K562 (cell line): Measurements from ENCODE around the gene DTNBP1. TPM values are rescaled to one million over a fixed set of nuclear protein-coding genes. Genes with fewer than 3 reads are reported as not detected.

Experiments used
- ATAC-seq: fragments of 200-7000 bp; cut with Tn5 transposase; 3 replicates; pipeline ENCODE4 v1.9.1; 2020; ENCODE audit warnings: moderate library complexity
- BruUV-seq: library from RNA; stranded (reverse); fragments of 400-500 nt; replicated peaks from 2 replicates; lab custom pipeline; 2021; lab: Mats Ljungman, UMichigan
- CTCF ChIA-PET: fragments of 300-600 bp; formaldehyde crosslinking; extraction: SDS; loops from one replicate; lab custom pipeline; 2021; ENCODE audit warnings: low intra/inter-chr PET ratio; lab: Yijun Ruan, JAX
- POLR2A ChIA-PET: fragments of 300-600, 350-650 bp; sonication (Branson Sonifier 250); formaldehyde crosslinking; extraction: SDS; loops from one replicate; lab custom pipeline; 2021; ENCODE audit warnings: antibody characterized with exemption, inconsistent platforms; lab: Yijun Ruan, JAX
- DNase-seq, 4 experiments: peaks; one replicate each; pipeline versions ENCODE4 v3.0.0 to v3.0.0-alpha.2; 2011 to 2018; ENCODE audit warnings: low spot score in 3 of 4, mixed read lengths in 3 of 4; ENCODE audit errors: extremely low read depth in 1 of 4
- FAIRE-seq: peaks from 2 replicates; lab custom pipeline; 2011; peaks lifted over from hg19 to GRCh38; lab: Jason Lieb, UNC
- H2AFZ ChIP-seq: 2 replicates; pipeline ENCODE4 v1.6.0; 2011; ENCODE audit warnings: low read depth, low read length, control low read depth, inconsistent platforms
- H3K27ac ChIP-seq: fragments of 200-600 bp; 3 replicates; pipeline ENCODE4 v1.8.0; 2011; ENCODE audit warnings: low read depth, mild to moderate bottlenecking, control low read depth, inconsistent platforms, low read length, moderate library complexity, mixed read lengths; ENCODE audit errors: extremely low read depth
- H3K27me3 ChIP-seq, 2 experiments: fragments of 300-600 bp in 1 of 2; 2 replicates in 1 of 2; 3 replicates in 1 of 2; pipeline versions ENCODE4 v1.6.0 to v1.8.0; 2011; ENCODE audit warnings: inconsistent platforms in 2 of 2, low read length in 2 of 2, mild to moderate bottlenecking in 1 of 2, mixed read lengths in 1 of 2, moderate library complexity in 1 of 2; ENCODE audit not compliant: control insufficient read depth in 2 of 2, insufficient read depth in 2 of 2
- H3K36me3 ChIP-seq: fragments of 300-600 bp; 3 replicates; pipeline ENCODE4 v1.8.0; 2011; ENCODE audit warnings: mild to moderate bottlenecking, low read length, inconsistent platforms; ENCODE audit not compliant: control insufficient read depth, insufficient read depth
- H3K4me1 ChIP-seq, 2 experiments: fragments of 200-600 bp in 1 of 2; replicated peaks in 1 of 2; 2 replicates in 1 of 2; 3 replicates in 1 of 2; pipeline versions ENCODE4 v1.5.1 to v1.8.0; 2011; ENCODE audit warnings: inconsistent platforms in 2 of 2, low read length in 2 of 2, mild to moderate bottlenecking in 1 of 2, mixed read lengths in 1 of 2, moderate library complexity in 1 of 2; ENCODE audit not compliant: control insufficient read depth in 2 of 2, insufficient read depth in 2 of 2
- H3K4me2 ChIP-seq: 2 replicates; pipeline ENCODE4 v1.6.1; 2011; ENCODE audit warnings: low read length, control low read depth, inconsistent platforms, mixed read lengths; ENCODE audit not compliant: insufficient read depth
- H3K4me3 ChIP-seq: fragments of 200-600 bp; sonication (generic), shearing (Covaris generic); 2 replicates; pipeline ENCODE4 v1.5.1; 2016; ENCODE audit warnings: control low read depth, inconsistent platforms
- H3K79me2 ChIP-seq: fragments of 200-600 bp; 3 replicates; pipeline ENCODE4 v1.8.0; 2011; ENCODE audit warnings: low read length, inconsistent platforms; ENCODE audit not compliant: control insufficient read depth, insufficient read depth
- H3K9ac ChIP-seq, 2 experiments: 2 replicates each; pipeline versions ENCODE4 v1.6.0 to v1.6.1; 2011; ENCODE audit warnings: low read depth in 2 of 2, low read length in 2 of 2, control low read depth in 1 of 2, inconsistent platforms in 1 of 2, mild to moderate bottlenecking in 1 of 2, mixed read lengths in 1 of 2; ENCODE audit not compliant: insufficient read depth in 1 of 2
- H3K9me1 ChIP-seq: one replicate; pipeline ENCODE4 v1.6.0; 2011; ENCODE audit warnings: inconsistent platforms, mild to moderate bottlenecking, low read length, moderate library complexity; ENCODE audit not compliant: control insufficient read depth, insufficient read depth
- H3K9me3 ChIP-seq: replicated peaks from 2 replicates; pipeline ENCODE4 v1.5.1; 2011; ENCODE audit warnings: low read depth, low read length, inconsistent platforms; ENCODE audit not compliant: control insufficient read depth, insufficient read depth
- H4K20me1 ChIP-seq: replicated peaks from 2 replicates; pipeline ENCODE4 v1.6.1; 2011; ENCODE audit warnings: low read length, inconsistent platforms, mixed read lengths; ENCODE audit not compliant: control insufficient read depth, insufficient read depth
- WGBS: fragments of 100-300 bp; shearing (Covaris generic); methylation state at CpG from one replicate; pipeline ENCODE4 v1.1.6; 2016; ENCODE audit warnings: low coverage, mixed read lengths; ENCODE audit not compliant: insufficient coverage; ENCODE audit errors: missing lambda C conversion rate; 5-methylcytosine and 5-hydroxymethylcytosine counted together
- in situ Hi-C: fragments of 300-500 bp; cut with MboI; formaldehyde crosslinking; loops from 4 replicates; pipeline ENCODE4 v1.15.0; 2018; ENCODE audit warnings: inconsistent platforms, mixed read lengths
- intact Hi-C: fragments of 100-400 bp; cut with micrococcal nuclease; formaldehyde crosslinking; loops from 2 replicates; pipeline ENCODE4 v1.14.2; 2022
- polyA plus RNA-seq, 8 experiments: library from polyadenylated mRNA; depleted of rRNA in 4 of 8; stranded (reverse) in 5 of 8; unstranded in 3 of 8; fragments of >200 nt; fragmentation: Nextera tagmentation in 2 of 8; fragmentation: Illumina TruSeq in 1 of 8; extraction: Ambion mirVana in 2 of 8; extraction: Trizol in 1 of 8; gene quantifications; 2 replicates each; pipeline versions ENCODE4 v1.2.1 to v1.2.3, GENCODE V29; 2011 to 2014; ENCODE audit warnings: inconsistent platforms in 1 of 8, missing spikeins in 1 of 8
- total RNA-seq, 7 experiments: library from RNA; depleted of rRNA in 6 of 7; stranded (reverse); fragments of >200 nt in 6 of 7; fragmentation: Illumina TruSeq in 2 of 7; extraction: Trizol in 2 of 7; gene quantifications; 2 replicates each; pipeline versions ENCODE4 v1.2.1 to v1.2.3, GENCODE V29; 2011 to 2021; ENCODE audit warnings: low replicate concordance in 1 of 7
- TF ChIP-seq, protein P1 (sequence below): fragments of 450-650 bp; IDR thresholded peaks from 2 replicates; pipeline ENCODE4 v1.6.1; 2016
- TF ChIP-seq, protein P2 (sequence below), 2 experiments: fragments of 450-650 bp in 1 of 2; sonication (generic) in 1 of 2; formaldehyde crosslinking; conservative IDR thresholded peaks; 2 replicates each; pipeline versions ENCODE4 v1.4.0 to v1.8.1; 2020 to 2022; ENCODE audit warnings: mild to moderate bottlenecking in 1 of 2, missing genetic modification reagents in 1 of 2

The DTNBP1 gene
- total and polyA plus RNA-seq, 9 of the 15 experiments (the other 6 are each of a cell fraction or from before 2014, with no cell fraction given) = 16.7 to 54.5 (median 21.4) TPM

DNA sequence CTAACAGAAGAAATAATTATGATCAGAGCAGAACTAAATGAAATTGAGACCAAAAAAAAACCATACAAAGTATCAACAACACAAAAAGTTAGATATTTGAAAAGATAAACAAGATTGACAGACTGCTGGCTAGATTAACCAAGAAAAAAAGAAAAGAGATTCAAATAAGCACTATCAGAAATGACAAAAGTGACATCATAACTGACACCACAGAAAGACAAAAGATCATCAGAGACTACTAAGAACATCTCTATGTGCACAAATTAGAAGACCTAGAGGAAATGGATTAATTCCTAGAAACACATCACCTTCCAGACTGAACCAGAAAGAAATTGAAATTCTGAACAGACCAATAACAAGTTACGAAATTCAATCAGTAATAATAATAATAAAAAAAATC is 17.9 kb downstream of the DTNBP1 start:
- no peak for ATAC-seq

More for the DNA sequence above, 17.9 kb downstream of the DTNBP1 start:
- no peak overlapping the region for H3K4me3 ChIP-seq
- H3K9me1 ChIP-seq = no peaks in the 10 kb centered on the region
- peaks cover 19% of the 10 kb centered on the region; the same call in 2 of the 3 replicates for H3K79me2 ChIP-seq
- intact Hi-C loops (no loop called here), in situ Hi-C loops (no loop called here)
- no peaks in the 10 kb centered on the region for H4K20me1 ChIP-seq
- no peaks in the 10 kb centered on the region for H3K4me1 ChIP-seq
- FAIRE-seq = no peak
- H2AFZ ChIP-seq = no peak overlapping the region
- ChIA-PET POLR2A (no interaction called here), CTCF (no interaction called here)
- H3K9ac ChIP-seq = no peak overlapping the region
- H3K27ac ChIP-seq = no peak overlapping the region
- no peak for DNase-seq
- 0 out of 2 replicates have a peak, but pooled peaks cover 3% of the 10 kb centered on the region for H3K9me3 ChIP-seq
- peaks cover 8% of the 10 kb centered on the region; the same call in 1 of the 3 replicates for H3K36me3 ChIP-seq
- WGBS = 87% methylated on average over 1 of the region's 1 CpG
- no peaks in the 10 kb centered on the region for H3K27me3 ChIP-seq
- no TSS peak for BruUV-seq
- no peak overlapping the region for H3K4me2 ChIP-seq
- TF ChIP-seq, protein P1, sequence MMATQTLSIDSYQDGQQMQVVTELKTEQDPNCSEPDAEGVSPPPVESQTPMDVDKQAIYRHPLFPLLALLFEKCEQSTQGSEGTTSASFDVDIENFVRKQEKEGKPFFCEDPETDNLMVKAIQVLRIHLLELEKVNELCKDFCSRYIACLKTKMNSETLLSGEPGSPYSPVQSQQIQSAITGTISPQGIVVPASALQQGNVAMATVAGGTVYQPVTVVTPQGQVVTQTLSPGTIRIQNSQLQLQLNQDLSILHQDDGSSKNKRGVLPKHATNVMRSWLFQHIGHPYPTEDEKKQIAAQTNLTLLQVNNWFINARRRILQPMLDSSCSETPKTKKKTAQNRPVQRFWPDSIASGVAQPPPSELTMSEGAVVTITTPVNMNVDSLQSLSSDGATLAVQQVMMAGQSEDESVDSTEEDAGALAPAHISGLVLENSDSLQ = peak; percentile 45
- TF ChIP-seq, protein P2, sequence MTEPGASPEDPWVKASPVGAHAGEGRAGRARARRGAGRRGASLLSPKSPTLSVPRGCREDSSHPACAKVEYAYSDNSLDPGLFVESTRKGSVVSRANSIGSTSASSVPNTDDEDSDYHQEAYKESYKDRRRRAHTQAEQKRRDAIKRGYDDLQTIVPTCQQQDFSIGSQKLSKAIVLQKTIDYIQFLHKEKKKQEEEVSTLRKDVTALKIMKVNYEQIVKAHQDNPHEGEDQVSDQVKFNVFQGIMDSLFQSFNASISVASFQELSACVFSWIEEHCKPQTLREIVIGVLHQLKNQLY (CRISPR knock-in tag; conservative IDR thresholded peaks at IDR 0.05) = no peak
